ENCODE data around the gene LSM14B. TPM values are rescaled to one million over a fixed set of nuclear protein-coding genes. Genes with fewer than 3 reads are reported as not detected.
A peak's percentile ranks its signal among the peaks of the same experiment; 100 is the strongest.

The LSM14B gene
- total and polyA plus RNA-seq, 2 experiments from 2014 or later = 7.1 to 43.1 TPM

DNA sequence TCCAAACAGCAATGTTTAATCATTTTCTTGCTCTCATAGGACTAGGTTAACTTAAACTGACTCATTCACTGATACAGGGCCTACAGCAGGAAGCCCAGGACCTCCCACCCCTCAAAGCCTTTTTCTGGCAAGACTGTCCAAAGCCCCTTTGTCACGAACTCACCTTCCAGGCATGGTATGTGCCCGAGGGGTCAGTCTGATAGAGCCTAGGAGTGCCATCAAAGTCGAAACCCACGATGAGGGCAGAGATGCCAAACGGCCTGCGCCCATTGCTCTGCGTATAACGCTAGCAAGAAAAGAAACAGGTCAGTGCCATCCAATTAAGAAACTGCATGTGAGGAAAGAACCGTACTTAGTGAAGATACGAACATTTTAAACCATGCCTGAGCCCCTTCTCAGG, 16.6 kb downstream of the LSM14B start:
- DNase-seq (ENCODE audit: low spot score) = no peak
- 96% methylated on average over 10 of the region's 10 CpGs for WGBS (ENCODE audit: low lambda C conversion rate, missing lambda C conversion rate)
- Histone ChIP-seq H3K4me3 (no peak overlapping the region), H3K9me3 (ENCODE audit: low read depth) (no peaks in the 10 kb centered on the region), H4K20me1 (ENCODE audit: insufficient read depth, poor library complexity, severe bottlenecking) (peaks cover 51% of the 10 kb centered on the region), H3K4me1 (ENCODE audit: insufficient read depth) (peaks cover 9% of the 10 kb centered on the region), H3K79me2 (peaks cover 44% of the 10 kb centered on the region), H3K4me2 (no peak overlapping the region), H3K36me3 (replicated peaks; ENCODE audit: insufficient read depth, low read depth) (peaks cover 4% of the 10 kb centered on the region), H3K9me2 (replicated peaks; ENCODE audit: insufficient read depth) (no peaks in the 10 kb centered on the region), H3K27me3 (no peaks in the 10 kb centered on the region), H2AFZ (no peak overlapping the region), H3K27ac (no peak overlapping the region)
- TF ChIP-seq CTCF (IDR thresholded peaks at IDR 0.05; ENCODE audit: poor library complexity) = no peak
- no peak for TF ChIP-seq EZH2 (IDR thresholded peaks at IDR 0.05; ENCODE audit: borderline replicate concordance)
- TF ChIP-seq EZH2phosphoT487 (IDR thresholded peaks at IDR 0.05; ENCODE audit: low read depth, severe bottlenecking, unreplicated experiment) = no peak

DNA sequence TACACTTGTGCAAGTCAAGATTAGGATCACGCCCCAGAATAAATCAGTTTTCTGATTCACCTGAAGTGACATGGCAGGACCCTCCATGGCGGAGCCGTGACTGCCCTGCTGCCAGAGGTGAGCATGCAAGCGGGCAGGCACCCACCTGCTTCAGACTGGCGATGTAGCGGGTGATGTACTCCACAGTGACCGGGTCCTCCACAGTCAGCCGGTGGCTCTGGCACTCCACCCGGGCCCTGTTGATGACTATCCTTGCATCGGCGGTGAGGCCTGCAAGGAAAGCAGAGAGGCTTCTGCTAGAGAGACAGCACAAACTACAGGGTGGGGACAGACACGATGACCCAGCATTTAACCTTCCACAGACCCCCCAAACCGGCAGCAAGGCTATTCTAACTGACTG, 17.4 kb downstream of the LSM14B start:
- no peak for TF ChIP-seq EZH2 (IDR thresholded peaks at IDR 0.05; ENCODE audit: borderline replicate concordance)
- no peak for TF ChIP-seq CTCF (IDR thresholded peaks at IDR 0.05; ENCODE audit: poor library complexity)
- no peak for TF ChIP-seq EZH2phosphoT487 (IDR thresholded peaks at IDR 0.05; ENCODE audit: low read depth, severe bottlenecking, unreplicated experiment)
- H3K4me2 ChIP-seq = no peak overlapping the region
- H3K27me3 ChIP-seq = no peaks in the 10 kb centered on the region
- H2AFZ ChIP-seq = no peak overlapping the region
- DNase-seq (ENCODE audit: low spot score) = no peak
- H3K9me3 ChIP-seq (ENCODE audit: low read depth) = no peaks in the 10 kb centered on the region
- WGBS (ENCODE audit: low lambda C conversion rate, missing lambda C conversion rate) = 95% methylated on average over 13 of the region's 13 CpGs
- H3K4me3 ChIP-seq = no peak overlapping the region
- peaks cover 56% of the 10 kb centered on the region for H4K20me1 ChIP-seq (ENCODE audit: insufficient read depth, poor library complexity, severe bottlenecking)
- no peak overlapping the region for H3K27ac ChIP-seq
- H3K4me1 ChIP-seq (ENCODE audit: insufficient read depth) = peaks cover 12% of the 10 kb centered on the region
- peaks cover 4% of the 10 kb centered on the region for H3K36me3 ChIP-seq (replicated peaks; ENCODE audit: insufficient read depth, low read depth)
- H3K79me2 ChIP-seq = peaks cover 49% of the 10 kb centered on the region
- no peaks in the 10 kb centered on the region for H3K9me2 ChIP-seq (replicated peaks; ENCODE audit: insufficient read depth)

- Histone ChIP-seq H3K4me2 (peak overlapping the region; percentile 93), H3K9me2 (replicated peaks; ENCODE audit: insufficient read depth) (no peaks in the 10 kb centered on the region), H3K4me3 (no peak overlapping the region), H3K4me1 (ENCODE audit: insufficient read depth) (peaks cover 22% of the 10 kb centered on the region), H3K27ac (peak overlapping the region; percentile 100), H3K9me3 (ENCODE audit: low read depth) (no peaks in the 10 kb centered on the region), H3K27me3 (no peaks in the 10 kb centered on the region), H3K36me3 (replicated peaks; ENCODE audit: insufficient read depth, low read depth) (peaks cover 4% of the 10 kb centered on the region), H3K79me2 (peaks cover 62% of the 10 kb centered on the region), H2AFZ (no peak overlapping the region), H4K20me1 (ENCODE audit: insufficient read depth, poor library complexity, severe bottlenecking) (peaks cover 70% of the 10 kb centered on the region)
- 89% methylated on average over 7 of the region's 7 CpGs for WGBS (ENCODE audit: low lambda C conversion rate, missing lambda C conversion rate)
- no peak for TF ChIP-seq EZH2 (IDR thresholded peaks at IDR 0.05; ENCODE audit: borderline replicate concordance)
- TF ChIP-seq EZH2phosphoT487 (IDR thresholded peaks at IDR 0.05; ENCODE audit: low read depth, severe bottlenecking, unreplicated experiment) = no peak
- no peak for TF ChIP-seq CTCF (IDR thresholded peaks at IDR 0.05; ENCODE audit: poor library complexity)
- no peak for DNase-seq (ENCODE audit: low spot score)
Observed at GRCh38 chr20:62141043-62141396, 18.7 kb downstream of the LSM14B start.

Data from hepatocyte (in vitro differentiated cells).